H4 (cell line): ENCODE results near the gene CNNM3. TPM values are rescaled to one million over a fixed set of nuclear protein-coding genes. Genes with fewer than 3 reads are reported as not detected.

Source experiments
- DNase-seq: peaks from one replicate; pipeline ENCODE4 v3.0.0-alpha.2; 2015; ENCODE audit warnings: low spot score
- total RNA-seq: library from RNA; depleted of rRNA; stranded (reverse); fragments of >200 nt; shearing (Covaris generic); gene quantifications from 2 replicates; pipeline ENCODE4 v1.2.3, GENCODE V29; 2014

The CNNM3 gene
- total RNA-seq, 1 experiment from 2014 or later = 3.4 TPM

DNA sequence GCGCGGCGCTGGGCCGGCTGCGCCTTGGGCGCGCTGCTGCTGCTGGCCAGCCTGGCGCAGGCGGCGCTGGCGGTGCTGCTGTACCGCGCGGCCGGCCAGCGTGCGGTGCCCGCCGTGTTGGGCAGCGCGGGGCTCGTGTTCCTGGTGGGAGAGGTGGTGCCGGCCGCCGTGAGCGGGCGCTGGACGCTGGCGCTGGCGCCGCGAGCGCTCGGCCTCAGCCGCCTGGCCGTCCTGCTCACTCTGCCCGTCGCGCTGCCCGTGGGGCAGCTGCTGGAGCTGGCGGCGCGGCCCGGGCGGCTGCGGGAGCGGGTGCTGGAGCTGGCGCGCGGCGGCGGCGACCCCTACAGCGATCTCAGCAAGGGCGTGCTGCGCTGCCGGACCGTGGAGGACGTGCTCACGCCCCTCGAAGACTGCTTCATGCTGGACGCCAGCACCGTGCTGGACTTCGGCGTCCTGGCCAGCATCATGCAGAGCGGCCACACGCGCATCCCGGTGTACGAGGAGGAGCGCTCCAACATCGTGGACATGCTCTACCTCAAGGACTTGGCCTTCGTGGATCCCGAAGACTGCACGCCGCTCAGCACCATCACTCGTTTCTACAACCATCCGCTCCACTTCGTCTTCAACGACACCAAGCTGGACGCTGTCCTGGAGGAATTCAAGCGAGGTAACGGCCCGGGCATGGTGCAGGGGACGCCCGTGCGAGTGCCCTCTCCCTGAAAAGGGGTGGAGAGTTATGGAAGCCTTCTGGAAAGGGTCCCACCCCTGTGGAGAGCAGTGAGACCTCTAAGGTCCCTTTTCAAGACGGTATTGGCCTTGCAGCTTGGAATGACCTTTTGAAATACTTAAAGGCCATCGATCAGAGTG, 1.0 kb downstream of the CNNM3 start:
- DNase-seq = no peak

DNA sequence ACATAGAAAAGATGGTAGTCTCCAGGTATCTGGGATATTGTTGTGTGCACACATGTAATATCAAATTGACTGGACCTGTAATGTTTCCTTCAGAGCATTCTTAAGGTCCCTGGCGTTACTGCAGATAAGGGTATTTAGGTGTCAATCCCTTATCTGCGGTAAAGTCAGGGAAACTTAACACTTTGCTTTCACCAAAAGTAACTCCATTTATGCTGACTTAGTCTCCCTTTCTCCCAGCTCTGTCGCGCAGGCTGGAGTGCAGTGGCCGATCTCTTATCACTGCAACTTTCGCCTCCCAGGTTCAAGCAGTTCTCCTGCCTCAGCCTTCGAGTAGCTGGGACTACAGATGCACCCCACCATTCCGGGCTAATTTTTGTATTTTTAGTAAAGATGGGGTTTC, 1.8 kb downstream of the CNNM3 start:
- DNase-seq = no peak

DNA sequence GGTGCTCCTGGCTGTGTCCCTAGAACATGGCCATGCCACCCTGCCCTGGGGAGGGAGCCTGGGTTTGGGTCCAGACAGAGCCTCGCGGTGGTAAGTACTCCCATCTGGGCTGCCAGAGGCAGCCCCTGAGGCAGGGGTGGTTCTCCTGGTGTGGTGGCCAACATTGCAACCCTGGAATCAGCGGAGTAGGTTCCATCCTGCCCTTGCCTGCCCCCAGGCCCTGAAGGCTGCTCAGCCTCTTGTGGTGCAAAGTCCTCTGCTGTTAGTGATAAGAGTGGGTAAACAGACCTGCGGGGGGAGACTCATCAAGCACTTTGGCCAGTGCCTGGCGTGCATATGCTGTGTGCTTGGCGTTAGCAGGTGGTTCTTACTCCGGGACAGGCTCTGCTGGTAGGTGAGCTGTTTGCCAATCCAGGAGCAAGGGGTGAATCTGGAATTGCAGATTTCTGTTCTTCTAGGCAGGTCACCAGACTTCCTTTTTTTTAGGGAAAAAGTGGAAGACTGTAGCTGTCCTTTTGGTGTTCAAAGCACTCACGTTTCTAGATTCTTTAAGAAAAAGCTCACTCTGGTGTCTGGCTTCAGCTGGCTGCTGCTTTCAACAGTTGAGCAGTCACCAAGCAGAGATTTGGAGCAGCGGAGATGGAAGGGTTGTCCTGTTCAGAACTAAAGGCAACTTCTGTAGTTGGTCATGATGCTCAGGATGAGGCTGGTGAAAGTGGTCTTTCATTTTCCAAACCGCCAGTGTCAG, 3.2 kb downstream of the CNNM3 start:
- DNase-seq = no peak

DNA sequence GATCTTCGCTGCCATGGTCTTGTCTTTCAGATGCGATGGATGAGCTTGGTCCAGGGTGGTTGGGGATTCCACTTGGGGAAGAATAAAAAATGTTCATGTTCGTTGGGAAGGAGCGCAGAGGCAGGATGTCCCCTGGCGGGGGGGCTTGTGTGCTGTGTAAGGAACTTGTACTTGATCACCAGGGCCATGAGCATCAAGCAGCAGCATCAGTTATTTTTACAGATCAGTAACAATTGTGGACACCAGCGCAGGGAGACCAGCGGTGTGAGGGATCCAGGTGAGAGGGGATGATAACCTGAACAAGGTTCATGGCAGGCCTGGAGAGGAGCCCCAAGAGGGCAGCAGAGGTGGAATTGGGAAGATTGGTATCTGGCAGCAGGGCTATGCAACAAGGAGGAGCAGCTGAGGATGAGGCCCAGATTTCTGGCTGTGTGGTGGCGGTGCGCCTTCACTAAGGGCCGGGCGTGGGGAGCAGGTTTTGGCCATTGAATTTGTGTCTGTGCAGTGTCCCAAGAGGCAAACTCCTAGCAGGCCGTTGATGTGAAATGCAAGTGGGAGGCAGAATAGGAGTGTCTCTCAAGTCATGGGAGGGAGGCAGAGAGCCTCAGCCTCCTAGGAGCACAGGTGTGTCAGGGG, 3.9 kb downstream of the CNNM3 start:
- no peak for DNase-seq

DNA sequence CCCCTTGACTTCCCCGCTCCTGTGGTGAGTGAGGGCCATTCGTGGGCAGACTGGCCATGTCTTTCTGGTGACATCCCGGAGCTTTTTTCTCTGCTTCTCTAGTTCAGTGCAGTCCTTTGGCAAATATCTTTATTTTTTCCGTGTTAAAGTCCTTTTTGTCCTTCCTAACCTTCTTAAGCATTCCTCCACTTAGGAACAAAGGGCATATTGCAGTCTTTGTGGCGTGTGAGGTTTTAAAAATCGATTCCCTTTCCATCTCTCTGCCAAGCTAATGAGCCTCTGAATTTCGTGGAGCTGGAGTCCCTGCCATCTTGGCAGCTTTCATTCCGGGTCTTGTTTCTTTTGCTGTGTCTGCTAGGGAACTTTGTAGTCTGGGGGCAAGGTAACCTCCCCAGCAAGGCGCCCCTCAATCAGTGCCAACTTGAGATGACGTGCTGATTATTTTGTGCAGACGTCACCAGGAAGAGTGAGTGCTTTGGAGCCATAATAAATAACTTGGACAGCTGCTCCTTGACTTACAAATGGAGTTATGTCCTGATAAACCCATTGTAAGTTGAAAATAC, 5.1 kb downstream of the CNNM3 start:
- no peak for DNase-seq

DNA sequence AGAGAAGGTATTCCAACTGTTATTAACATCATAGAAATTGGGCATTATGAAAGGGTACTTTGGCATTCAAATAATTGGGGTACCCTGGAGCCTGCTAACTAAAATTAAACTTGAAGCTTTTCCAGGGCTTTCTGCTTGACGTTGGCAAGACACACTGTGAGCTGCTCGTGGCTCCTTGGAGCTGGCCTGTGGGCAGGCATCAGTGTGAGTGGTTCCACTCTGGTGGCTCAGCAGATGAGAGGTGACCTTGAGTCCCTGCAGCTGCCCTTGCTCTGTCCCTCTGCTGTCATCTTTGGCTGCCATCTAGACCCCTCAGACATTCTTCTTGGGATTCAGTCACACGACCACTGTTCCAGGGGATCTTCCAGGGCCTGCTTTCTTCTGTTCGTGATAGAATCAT, 6.7 kb downstream of the CNNM3 start:
- DNase-seq = no peak

DNA sequence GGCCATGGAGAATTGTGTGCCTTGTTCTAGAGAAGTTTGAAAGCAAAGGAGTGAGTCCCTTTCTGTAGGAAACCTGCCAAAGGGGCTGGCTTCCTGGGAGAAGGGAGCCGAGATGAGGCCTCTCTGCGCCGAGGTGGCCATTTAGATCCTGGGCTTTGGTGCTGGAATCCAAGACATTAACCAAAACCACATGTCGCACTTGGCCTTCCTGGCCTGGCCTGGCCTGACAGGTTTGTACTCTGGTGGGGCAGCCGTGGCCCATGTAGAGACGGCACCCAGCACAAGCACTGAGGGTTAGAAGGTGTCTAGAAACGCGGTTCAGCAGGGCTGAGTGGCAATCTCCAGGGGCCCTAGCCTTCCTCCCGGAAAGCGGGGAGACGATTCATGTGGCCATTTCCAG, 7.1 kb downstream of the CNNM3 start:
- DNase-seq = no peak

DNA sequence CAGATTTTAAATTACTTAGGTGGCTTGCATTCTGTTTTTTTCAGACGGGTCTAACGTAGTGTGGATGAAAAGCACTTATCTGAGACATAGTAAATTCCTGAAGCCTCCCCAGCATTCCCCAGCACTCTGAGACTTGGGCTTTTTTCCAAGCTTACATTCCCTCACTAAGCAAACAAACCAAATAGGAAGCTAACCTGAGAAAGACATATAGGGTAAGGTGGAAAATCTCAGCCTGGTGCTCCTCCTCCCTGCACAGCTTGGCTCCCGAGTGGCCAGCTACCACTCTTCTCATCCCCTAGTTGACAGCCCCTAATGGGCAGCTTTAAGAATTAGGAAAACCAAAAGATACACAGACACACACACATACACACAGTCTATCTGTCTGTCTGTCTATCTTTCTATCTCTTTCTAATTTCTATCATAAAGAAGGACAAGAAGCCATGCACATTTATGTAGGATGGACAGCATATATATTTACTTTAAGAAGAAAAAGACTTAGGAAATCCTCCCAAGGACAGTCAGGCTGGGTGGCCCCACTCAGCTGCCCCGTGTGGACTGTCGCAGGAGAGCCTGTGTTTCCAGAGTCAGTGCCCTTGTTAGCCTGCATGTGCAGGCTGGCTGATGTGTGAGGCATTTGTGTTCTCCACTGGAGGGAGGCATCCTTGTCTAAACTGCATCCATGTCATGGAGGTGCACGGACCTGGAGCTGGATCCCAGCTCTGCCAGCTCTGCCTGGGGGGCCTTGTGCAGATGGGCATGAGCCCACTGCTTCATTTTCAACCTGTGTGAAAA, 8.2 kb downstream of the CNNM3 start:
- no peak for DNase-seq

DNA sequence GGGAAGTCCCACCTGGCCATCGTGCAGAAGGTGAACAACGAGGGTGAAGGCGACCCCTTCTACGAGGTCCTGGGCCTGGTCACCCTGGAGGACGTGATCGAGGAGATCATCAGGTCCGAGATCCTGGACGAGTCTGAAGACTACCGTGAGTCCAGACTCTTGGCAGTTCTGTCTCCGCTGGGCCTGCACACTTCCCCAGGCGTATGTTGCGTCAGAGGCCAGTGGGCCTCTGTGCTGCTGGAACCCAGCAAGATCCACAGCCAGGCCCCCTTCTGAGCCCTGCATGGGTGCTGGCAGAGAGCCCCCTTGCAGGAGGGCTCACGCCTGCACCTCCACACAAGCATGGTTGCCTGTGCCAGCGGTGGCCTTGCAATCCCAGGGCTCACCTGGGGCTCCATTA, 9.0 kb downstream of the CNNM3 start:
- no peak for DNase-seq

DNA sequence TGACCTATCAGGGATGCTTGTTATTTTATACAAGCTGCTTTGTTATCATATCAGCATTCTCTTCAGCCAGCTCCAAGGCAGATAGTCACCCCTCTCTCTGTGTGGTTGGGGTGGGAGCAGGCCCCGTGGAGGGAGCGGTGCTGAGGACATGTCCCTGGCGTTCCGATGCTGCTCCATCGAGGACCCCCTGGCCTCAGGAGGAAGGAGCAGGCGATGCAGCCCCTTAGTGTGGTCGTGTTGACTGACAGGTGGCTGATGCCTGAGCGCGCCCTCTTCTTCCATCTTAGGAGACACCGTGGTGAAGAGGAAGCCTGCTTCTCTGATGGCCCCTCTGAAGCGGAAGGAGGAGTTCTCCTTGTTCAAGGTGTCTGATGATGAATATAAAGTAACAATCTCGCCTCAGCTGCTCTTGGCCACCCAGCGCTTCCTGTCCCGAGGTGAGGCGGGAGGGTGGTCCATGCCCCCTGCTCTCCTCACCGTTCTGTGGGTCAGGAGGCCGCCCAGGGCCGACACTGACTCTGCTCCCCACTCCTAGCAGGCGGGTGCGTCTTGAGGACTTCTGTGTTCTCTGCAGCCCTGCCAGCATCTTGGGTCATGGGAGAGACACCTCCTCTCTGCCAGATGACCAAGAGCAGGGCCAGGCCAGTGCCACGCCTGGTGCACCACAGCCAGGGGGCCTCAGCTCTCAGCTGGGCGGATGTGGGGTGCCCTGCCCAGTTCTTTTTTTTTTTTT, 10.6 kb downstream of the CNNM3 start:
- no peak for DNase-seq

DNA sequence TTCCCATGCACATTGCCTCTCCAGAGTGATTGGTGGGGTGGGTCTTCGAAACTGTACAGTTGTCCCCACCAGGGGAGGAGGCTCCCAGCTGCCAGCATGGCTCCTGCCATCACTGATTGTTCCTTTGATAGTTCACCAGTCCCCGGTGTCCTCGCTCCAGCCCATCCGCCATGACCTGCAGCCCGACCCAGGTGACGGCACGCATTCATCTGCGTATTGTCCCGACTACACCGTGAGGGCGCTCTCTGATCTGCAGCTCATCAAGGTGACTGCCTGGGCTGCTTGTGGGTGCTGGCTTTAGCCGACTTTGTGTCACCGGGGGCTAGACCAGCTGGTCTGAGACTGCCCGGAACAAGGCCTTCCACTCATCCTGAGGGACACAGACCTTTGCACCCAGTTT, 12.4 kb downstream of the CNNM3 start:
- no peak for DNase-seq

DNA sequence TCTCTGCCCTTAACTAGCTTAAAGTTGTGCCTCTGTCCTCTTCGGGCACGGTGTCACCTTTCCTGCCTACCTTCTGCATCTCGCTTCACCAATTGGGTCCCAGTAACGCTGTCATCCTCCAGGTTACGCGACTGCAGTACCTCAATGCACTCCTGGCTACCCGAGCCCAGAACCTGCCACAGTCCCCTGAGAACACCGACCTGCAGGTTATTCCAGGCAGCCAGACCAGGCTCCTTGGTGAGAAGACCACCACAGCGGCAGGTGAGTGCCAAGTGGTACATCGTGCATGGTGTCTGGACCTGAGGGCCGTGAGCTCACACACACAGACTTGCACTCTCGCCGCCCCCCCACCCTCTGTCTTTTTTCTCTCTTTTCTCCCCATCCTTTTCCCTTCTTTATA, 12.8 kb downstream of the CNNM3 start:
- no peak for DNase-seq

DNA sequence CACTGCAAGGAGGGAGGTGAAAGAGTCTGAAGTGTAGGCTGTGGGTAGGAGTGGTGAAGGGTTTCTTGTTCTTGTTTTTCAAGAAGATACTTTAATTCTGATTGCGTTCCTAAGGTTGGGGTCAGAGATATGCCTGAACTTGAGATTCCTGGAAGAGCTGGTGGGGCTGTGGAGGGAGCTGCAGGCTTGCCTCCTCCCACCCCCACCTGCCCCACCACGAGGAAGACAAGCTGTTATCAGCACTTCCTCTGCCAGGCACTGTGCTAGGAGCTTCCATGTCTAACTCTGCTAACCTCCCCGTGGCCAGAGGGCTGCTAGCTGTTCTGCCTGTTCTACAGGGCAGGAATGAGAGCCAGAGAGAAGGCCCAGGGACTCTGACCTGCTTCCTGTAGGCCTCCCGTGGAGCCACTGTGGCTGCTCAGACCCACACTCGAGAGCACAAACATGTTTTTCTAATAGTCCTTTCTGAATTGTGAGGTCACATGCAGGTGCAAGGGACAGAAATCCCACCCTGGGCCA, 14.0 kb downstream of the CNNM3 start:
- no peak for DNase-seq

DNA sequence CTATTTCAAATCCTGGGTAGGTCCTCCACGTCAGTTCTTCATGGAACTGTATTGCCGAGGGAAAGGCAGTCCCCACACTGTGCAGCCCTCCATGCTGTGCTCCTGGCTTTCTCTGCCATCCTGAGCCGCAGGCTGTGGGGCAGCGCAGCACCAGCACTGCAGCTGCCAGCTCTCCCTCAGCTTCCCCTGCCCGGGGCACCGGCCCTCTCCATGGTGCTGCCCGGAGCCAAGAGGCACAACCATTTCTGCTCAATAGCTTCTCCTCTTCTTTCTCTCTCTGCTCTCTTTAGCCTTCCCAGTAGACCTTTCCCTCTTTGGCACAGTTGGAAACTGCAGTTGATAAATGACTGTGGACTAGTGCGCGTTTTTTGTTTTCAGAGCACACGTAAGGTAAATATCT, 15.6 kb downstream of the CNNM3 start:
- no peak for DNase-seq

DNA sequence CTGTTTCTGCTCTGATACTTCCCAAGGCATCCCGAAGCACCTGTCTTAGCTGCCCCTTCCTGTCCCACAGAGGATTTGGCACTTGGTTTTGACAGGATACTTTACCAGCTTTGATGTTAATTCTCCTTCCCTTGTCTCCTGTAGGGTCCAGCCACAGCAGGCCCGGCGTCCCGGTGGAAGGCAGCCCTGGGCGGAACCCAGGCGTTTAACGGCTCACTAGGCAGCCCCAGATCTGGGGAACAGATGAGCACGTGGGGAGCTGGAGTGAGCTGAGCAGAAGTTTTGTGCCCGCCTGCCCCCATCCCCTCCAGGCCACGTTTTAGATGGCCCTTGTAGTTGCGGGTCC, 16.3 kb downstream of the CNNM3 start:
- no peak for DNase-seq

DNA sequence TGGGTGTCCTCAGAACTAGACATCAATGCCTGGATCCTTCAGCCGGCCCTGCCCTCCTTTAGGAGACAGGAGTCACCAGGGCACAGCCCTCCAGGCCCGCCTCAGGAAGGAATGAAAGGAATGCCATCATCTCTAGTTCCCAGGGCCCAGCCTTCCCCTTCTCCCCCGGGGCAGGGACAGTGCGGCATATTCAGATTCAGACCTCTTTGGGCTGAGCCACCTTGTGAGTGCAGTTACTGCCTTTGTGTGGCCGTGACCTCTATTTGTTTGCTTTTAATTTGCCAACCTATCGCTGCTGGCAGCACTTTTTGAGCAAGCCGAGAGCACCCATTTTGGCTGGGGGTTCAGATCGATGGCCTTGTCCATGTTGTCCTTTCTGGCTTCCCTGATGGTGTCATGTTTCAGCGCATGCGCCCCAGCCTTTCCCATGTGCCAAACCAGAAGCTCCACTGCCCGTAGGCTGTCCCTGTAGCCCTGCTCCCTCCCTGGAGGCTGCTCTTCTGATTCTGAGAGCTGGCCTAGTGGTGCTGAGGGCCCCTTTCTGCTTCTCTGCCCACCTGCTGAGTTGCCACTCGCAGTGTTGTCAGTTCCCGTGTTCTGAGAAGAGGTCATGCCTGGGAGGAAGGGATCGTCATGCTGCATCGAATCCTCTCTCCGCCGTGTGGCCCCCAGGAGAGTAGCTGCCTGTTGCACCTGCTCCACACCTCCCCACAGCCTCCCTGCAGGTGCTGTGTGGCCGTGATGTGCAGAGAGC, 16.9 kb downstream of the CNNM3 start:
- DNase-seq = no peak

DNA sequence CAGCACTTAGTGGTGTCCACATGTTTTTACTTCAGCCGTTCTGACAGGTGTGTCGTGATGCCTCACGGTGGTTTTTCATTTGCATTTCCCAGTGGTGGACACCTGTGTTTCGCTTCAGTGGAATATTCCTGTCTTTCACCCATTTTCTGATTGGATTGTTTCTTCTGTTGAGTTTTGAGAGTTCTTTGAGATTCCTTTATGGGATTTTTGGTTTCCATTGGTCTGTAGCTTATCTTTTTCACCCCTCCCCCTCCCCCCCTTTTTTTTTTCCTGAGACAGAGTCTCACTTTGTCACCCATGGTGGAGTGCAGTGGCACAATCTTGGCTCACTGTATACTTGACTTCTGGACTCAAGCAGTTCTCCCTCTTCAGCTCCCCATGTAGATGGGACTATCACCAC, 19.8 kb downstream of the CNNM3 start:
- DNase-seq = no peak

DNA sequence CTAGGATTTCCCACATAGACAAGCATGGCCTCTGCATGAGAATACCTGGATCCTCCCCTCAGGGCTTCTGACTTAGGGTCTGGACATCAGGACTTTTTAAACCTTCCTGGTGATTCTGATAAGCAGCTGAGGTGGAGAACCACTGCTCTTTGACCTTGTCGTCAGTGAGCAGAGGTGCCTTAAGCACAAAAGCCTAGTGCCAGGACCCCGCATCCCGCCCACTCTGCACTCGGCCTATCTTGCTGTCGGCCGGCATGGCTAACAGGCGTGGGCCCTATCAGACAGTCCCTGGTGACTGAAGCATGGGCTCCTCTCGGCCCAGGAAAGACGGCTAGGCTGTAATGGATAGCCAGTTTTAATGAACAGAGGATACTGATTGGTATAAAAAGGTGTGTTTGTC, 21.5 kb downstream of the CNNM3 start:
- no peak for DNase-seq

DNA sequence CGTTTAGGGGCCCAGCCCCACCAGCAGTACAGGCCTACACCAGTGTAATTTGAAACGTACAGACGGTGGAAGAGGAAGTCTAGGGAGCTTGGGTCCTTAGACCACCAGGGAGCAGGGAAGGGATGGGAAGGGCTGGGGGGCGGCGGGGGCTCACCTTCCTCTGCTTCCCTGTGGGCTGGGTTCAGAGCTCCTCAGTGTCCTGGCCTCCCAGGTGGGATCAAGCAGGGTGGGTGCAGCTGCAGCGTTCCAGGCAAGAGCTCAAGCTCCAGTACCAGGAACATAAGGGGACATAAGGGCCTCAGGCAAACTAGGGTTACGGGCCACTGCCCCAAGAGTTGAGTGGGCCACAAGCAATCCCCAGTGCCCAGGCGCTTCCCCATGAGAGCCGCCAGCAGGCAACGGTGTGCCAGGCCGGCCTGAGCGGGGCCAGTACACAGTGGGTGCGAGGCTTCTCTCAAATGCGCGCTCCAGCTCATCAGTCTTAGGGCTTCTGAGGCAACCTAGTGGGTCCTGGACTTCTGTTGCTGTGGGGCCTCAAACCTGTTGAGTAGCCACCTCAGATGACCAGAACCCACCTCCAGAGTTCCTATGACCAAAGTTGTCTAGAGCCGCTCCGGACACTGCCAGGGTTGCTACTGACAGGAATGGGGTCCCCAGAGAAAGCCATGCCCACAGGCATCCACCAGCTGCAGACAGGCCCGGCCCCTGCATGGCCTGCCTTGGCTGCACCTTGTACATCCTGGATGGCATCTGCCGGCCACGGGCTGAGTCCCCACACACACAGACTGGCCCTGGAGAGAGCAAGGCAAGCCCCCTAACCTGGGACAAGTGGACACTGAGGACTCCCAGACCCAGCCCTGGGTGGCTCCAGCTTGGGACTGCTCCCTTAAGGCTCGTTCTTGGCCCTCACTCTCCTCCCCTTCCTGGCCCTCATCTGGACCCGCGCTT, 22.6 kb downstream of the CNNM3 start:
- DNase-seq = no peak
